ENCODE results near the gene HLA-DMB.

The HLA-DMB gene

DNA sequence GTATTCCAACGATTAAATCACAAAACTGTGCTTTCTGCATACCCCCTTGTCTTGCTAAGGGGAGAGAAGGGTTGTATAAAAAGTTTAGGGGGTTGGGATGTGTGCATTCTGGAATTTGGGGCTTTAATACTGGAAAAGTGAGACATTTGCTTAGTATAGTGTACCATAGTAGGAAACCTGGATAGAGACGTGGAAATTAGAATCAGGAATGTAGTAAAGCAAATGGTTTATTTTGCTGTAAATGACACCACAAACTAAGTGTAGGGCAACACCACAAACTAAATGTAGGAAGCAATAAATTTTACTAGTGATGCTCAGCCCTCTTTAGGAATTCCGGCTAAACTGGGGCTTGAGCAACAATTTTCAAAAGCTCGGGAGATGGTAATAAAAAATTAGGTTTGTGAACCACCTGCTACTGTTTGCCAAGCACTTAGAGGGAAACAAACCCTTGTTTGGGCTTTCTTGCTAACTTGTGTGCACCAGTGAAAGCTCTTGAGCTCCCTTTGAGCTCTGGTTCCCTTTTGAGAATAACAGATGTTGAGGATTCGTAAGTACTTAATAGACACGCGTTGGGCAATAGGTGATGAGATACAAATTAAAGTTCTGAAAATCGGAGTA, 41.4 kb upstream of the HLA-DMB start:
- no peak overlapping the region for H3K4me3 ChIP-seq (ENCODE audit: low read length)
- DNase-seq (ENCODE audit: low read depth) = no peak
- TF ChIP-seq, protein P1, sequence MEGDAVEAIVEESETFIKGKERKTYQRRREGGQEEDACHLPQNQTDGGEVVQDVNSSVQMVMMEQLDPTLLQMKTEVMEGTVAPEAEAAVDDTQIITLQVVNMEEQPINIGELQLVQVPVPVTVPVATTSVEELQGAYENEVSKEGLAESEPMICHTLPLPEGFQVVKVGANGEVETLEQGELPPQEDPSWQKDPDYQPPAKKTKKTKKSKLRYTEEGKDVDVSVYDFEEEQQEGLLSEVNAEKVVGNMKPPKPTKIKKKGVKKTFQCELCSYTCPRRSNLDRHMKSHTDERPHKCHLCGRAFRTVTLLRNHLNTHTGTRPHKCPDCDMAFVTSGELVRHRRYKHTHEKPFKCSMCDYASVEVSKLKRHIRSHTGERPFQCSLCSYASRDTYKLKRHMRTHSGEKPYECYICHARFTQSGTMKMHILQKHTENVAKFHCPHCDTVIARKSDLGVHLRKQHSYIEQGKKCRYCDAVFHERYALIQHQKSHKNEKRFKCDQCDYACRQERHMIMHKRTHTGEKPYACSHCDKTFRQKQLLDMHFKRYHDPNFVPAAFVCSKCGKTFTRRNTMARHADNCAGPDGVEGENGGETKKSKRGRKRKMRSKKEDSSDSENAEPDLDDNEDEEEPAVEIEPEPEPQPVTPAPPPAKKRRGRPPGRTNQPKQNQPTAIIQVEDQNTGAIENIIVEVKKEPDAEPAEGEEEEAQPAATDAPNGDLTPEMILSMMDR (IDR thresholded peaks at IDR 0.05; ENCODE audit: insufficient read depth, low read depth, low read length, missing control alignments) = no peak

DNA sequence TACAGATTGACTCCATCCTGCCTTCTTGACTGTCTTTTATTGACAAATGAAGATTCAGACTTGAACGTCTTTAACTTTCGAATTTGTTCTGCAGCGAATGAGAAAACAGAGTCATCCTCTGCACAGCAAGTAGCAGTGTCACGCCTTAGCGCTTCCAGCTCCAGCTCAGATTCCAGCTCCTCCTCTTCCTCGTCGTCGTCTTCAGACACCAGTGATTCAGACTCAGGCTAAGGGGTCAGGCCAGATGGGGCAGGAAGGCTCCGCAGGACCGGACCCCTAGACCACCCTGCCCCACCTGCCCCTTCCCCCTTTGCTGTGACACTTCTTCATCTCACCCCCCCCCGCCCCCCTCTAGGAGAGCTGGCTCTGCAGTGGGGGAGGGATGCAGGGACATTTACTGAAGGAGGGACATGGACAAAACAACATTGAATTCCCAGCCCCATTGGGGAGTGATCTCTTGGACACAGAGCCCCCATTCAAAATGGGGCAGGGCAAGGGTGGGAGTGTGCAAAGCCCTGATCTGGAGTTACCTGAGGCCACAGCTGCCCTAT, 39.7 kb upstream of the HLA-DMB start:
- H3K4me3 ChIP-seq (ENCODE audit: low read length) = no peak overlapping the region
- TF ChIP-seq, protein P1 (IDR thresholded peaks at IDR 0.05; ENCODE audit: insufficient read depth, low read depth, low read length, missing control alignments) = no peak
- DNase-seq (ENCODE audit: low read depth) = no peak

DNA sequence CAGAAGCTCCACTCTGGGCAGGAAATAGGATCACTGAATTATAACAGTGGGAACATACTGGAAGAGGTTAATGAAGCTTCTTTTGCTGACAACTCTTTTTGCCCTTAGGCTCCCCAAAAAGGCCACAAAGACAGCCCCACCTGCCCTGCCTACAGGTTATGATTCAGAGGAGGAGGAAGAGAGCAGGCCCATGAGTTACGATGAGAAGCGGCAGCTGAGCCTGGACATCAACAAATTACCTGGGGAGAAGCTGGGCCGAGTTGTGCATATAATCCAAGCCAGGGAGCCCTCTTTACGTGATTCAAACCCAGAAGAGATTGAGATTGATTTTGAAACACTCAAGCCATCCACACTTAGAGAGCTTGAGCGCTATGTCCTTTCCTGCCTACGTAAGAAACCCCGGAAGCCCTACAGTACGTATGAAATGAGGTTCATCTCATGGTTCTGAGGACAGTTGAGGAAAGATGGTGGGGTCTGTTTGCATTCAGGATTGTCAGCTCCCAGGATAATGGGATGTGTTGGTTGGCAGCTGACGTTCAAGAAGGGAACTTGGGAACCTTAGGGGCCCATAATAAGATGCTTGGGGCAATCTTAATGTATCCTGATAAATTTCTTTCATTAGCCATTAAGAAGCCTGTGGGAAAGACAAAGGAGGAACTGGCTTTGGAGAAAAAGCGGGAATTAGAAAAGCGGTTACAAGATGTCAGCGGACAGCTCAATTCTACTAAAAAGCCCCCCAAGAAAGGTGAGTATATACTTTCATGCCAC, 39.1 kb upstream of the HLA-DMB start:
- no peak overlapping the region for H3K4me3 ChIP-seq (ENCODE audit: low read length)
- no peak for DNase-seq (ENCODE audit: low read depth)
- TF ChIP-seq, protein P1 (IDR thresholded peaks at IDR 0.05; ENCODE audit: insufficient read depth, low read depth, low read length, missing control alignments) = no peak

DNA sequence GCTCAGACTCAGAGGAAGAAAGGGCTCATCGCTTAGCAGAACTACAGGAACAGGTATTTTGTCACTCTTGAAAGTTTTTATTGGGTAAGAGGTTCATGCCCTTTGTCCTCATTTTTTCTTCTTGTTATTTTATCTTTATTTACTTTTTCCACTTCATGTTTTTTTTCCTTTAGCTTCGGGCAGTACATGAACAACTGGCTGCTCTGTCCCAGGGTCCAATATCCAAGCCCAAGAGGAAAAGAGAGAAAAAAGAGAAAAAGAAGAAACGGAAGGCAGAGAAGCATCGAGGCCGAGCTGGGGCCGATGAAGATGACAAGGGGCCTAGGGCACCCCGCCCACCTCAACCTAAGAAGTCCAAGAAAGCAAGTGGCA, 37.1 kb upstream of the HLA-DMB start:
- DNase-seq (ENCODE audit: low read depth) = no peak
- TF ChIP-seq, protein P1 (IDR thresholded peaks at IDR 0.05; ENCODE audit: insufficient read depth, low read depth, low read length, missing control alignments) = no peak
- H3K4me3 ChIP-seq (ENCODE audit: low read length) = no peak overlapping the region

DNA sequence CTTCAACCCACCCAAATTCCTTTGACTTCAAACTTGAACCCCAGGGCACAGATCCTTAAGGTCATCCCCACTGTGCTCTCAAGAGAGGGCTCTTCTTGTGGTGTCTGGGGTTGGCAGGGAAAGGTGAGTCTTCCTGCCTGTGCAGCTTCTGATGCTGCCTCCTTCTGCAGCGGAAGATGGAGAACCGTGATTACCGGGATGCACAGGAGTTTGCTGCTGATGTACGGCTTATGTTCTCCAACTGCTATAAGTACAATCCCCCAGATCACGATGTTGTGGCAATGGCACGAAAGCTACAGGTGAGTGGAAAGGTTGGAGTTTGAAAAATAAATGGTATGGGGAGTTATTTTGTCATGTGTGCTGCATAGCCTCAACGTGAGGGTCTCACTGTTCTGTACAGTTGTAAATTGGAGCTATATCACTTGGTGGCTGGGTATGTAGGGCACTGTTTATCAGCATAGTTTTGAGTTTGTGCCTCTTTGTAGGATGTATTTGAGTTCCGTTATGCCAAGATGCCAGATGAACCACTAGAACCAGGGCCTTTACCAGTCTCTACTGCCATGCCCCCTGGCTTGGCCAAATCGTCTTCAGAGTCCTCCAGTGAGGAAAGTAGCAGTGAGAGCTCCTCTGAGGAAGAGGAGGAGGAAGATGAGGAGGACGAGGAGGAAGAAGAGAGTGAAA, 36.6 kb upstream of the HLA-DMB start:
- DNase-seq (ENCODE audit: low read depth) = no peak
- TF ChIP-seq, protein P1 (IDR thresholded peaks at IDR 0.05; ENCODE audit: insufficient read depth, low read depth, low read length, missing control alignments) = no peak
- H3K4me3 ChIP-seq (ENCODE audit: low read length) = no peak overlapping the region

DNA sequence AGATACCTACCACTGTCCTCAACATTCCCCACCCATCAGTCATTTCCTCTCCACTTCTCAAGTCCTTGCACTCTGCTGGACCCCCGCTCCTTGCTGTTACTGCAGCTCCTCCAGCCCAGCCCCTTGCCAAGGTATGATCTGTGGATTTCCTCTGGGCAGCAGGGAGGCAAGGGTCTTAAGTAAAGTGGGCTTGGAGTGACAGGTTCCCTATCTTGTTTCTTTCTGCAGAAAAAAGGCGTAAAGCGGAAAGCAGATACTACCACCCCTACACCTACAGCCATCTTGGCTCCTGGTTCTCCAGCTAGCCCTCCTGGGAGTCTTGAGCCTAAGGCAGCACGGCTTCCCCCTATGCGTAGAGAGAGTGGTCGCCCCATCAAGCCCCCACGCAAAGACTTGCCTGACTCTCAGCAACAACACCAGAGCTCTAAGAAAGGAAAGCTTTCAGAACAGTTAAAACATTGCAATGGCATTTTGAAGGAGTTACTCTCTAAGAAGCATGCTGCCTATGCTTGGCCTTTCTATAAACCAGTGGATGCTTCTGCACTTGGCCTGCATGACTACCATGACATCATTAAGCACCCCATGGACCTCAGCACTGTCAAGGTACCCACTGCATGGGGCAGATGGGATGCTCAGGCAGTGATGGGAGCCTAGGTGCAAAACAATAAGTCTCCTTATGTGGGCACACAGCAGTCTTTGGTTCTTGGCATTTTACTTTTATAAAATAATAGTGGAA, 35.7 kb upstream of the HLA-DMB start:
- no peak for DNase-seq (ENCODE audit: low read depth)
- TF ChIP-seq, protein P1 (IDR thresholded peaks at IDR 0.05; ENCODE audit: insufficient read depth, low read depth, low read length, missing control alignments) = no peak
- H3K4me3 ChIP-seq (ENCODE audit: low read length) = no peak overlapping the region

All from epithelial cell of esophagus (primary cell).